CD4-positive, alpha-beta T cell treated with Interleukin-2 at 100 ng/mL for 4 hours (primary cell): ENCODE data around the gene GH2.
A peak's percentile ranks its signal among the peaks of the same experiment; 100 is the strongest.

ENCODE experiments used
- DNase-seq: peaks from one replicate; pipeline ENCODE4 v3.0.0-alpha.2; 2020; ENCODE audit warnings: low spot score

GH2 gene

DNA sequence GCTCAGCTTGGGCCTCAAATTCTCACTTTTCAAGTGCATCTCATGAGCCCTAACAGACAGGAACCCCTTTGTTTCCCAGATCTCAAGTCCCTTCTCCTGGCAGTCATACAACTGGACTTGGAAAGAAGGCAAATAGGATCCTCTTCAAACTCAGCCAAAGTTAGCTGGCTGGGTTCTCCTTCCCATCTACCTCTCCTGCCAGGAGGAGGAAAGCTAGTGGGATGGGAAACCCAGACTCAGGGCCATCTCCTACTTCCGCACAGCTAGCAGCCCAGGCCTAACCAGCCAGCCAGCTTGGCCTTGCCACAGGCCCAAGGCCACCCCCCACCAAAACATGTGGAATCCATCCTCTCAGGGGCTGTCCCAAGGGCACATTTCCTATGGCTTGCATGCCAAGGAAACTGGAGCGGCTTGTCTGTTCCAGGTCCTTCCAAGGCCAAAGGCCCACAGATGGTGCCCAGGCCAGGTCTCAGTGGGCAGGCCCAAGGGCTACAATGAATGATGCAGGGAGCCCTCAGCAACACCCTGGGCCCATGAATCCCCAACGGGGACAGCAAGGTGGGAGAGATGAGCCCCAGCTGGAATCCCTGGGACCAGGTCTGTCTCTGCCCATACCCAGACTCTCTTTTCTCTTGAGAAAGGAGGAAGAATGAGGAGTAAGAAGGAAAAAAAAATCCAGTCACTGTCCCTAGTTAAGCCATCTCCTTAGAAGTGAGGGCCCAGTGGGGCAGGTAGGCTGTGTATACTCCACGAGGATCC lies 41.0 kb downstream of the GH2 start:
- DNase-seq: no peak

DNA sequence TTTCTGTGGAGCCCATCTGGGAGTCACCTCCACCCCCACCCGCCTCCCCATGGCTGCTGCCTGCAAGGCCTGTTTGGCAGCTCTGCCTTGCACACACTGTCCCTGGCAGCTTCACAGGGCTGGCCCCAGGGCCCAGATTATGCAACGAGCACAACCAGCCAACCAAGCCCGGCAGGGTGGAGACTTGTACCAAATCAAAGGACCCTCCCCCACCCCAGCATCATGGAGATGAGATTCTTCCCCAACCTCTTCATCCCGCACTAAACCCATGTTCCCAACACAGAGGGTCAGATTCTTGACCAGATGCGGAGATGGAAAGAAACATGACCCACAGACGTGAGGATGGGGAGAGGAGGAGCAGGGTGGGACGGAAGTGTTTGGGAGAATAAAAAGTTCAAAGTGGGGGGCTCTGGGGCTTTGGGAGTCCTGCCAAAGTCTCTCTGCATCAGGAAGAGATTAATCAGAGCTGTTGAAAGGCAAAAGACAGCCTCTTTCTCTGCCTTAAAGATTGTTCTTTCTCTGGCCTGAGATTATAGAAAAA lies 43.0 kb downstream of the GH2 start:
- no peak for DNase-seq

DNA sequence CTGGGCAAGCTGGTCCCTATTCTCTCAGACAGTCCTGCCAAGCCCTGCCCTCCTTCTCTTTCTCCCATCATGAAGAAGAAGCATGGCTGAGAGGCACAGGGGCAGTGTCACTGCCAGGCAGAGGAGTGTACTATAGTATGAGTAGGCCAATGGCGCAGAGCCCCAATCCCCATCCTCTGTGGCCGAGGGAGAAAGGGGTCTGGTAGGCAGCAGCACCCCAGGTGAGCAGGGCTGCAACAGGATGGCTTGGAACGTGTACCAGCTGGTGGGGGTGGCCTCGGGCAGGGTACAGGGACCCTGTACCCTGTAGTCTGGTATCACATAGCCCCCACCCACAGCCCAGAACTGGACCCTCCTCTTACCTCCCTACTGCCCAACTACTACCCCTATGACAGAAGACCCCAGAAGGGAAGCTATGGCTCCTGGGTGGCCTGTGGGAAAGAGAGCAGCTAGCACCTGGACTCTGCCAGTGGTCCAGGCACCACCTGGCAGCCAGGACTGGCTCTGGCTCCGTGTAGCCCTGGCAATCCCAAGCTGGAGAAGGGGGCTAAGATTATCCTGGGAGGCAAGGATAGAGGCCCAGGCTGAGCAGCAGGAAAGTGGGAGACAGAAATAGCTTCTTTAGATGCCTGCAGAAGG lies 43.7 kb downstream of the GH2 start:
- no peak for DNase-seq

DNA sequence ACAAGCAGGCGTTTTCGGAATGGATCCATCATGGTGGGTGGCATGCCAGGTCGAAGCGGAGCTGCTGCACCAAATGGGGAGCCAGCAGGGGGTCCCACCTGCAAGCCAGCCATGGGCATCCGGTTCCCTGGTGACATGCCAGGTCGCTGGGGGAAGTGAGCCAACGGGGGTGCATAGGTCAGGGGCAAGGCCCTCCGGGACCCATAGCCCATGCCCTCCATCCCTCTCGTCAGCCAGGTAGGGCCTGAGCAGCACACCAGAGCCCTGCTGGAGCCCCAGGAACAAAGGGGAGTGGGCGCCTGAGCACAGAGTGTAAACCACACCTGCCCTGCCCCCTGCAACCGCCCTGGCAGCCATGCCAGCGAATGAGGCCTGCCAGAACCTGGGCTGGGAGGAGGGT lies 44.3 kb downstream of the GH2 start:
- DNase-seq: no peak

DNA sequence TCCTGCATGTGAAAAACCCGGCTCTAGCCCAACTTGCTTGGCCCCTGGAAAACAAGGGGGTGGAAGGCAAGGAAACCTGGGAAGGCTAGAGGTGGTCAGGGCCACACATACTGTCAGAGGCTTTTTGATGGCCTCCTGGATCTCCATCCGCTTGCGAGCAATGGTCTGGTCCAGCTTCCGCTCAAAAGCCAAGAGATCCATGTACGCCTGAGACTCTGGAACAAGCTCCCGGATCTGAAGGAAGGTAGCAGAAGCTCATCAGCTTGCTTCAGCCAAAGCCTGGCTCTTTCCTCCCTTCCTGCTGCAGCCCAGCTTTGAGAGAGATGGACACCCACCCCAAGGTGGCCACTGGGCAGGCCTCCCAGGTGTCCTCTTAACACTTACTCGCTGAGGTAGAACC lies 44.9 kb downstream of the GH2 start:
- no peak for DNase-seq

DNA sequence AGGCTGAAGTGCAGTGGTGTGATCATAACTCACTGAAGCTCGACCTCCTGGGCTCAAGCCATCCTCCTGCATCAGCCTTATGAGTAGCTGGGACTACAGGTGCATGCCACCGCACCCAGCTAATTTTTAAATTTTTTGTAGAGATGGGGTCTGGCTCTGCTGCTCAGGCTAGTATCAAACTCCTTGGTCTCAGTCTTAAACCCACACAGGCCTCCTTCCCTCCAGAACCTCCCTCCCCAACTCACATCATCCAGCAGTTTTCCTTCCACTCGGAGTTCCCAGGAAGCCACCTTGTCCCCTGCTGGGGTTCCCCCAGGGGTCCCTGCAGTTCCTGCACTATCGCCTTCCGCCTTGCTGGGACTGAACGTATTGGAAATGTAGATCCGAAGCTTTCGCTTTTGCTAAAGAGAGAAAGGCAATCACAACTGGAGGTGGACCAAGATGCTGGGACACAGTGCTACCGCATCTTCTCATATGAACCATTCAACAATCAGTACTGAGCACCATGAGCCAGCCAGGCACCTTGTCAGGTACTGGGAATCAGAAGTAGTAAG lies 46.5 kb downstream of the GH2 start:
- no peak for DNase-seq

DNA sequence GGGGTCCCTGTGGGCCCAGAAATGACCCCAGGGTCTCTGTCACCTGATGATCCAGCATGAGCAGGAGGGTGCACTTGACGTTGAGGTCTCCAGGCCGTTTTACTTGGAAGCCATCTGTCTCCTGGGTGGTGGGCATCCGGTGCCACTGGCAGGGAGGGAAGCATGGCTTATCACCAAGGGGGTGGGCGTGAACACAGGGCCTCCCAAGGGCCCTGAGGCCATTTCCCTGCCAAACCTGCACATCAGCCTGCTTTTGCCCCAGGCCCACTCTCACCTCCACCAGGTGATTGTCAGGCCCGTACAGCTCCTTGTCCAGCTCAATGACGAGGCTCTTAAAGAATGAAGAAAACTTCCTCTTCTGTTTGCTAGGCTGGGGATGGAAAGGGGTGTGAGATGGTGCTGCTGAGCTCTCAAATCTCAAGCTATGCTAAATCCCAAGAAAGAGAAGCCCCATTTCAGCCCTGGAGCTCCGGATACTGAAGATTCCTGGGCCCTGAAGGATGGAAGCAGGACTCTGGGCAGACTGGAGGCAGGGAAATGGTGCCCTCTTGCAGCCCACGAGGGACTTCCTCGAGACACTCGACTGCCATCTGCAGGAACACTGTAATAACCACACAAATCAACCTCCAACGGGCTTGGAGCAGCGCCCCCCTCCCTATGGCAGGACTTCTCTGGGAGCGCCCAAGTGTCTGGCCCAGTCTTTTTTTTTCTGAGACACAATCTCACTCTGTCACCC lies 47.1 kb downstream of the GH2 start:
- DNase-seq: peak; percentile 72

DNA sequence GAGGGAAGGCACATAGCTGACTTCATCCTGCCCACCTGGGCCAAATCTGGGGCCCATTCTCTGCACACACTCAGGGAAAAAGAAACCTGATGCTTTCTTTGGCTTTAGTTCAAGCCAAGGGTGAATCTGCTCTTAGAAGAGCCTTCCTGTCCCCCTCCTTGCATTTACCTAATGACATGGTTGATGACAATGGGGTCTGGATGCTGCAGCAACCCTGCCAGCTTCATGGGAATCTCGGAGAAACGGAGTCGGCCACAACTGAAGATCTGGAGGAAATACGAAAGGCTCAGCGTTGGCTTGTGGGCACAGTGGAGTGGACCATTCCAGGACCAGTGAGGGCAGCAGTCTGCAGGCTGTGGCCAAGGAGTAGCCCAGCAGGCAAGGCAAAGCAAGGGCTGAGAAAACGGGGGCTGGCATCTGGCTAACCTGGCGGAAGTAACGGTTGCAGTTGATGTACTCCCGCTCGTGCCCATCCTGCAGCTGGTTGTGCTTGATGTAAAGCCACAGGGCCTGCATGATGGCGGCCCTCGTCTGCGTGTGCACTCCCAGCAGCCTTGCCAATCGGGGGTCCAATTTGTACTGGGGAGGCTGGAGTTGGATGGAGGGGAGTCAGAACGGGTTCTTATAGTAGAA lies 47.9 kb downstream of the GH2 start:
- no peak for DNase-seq

DNA sequence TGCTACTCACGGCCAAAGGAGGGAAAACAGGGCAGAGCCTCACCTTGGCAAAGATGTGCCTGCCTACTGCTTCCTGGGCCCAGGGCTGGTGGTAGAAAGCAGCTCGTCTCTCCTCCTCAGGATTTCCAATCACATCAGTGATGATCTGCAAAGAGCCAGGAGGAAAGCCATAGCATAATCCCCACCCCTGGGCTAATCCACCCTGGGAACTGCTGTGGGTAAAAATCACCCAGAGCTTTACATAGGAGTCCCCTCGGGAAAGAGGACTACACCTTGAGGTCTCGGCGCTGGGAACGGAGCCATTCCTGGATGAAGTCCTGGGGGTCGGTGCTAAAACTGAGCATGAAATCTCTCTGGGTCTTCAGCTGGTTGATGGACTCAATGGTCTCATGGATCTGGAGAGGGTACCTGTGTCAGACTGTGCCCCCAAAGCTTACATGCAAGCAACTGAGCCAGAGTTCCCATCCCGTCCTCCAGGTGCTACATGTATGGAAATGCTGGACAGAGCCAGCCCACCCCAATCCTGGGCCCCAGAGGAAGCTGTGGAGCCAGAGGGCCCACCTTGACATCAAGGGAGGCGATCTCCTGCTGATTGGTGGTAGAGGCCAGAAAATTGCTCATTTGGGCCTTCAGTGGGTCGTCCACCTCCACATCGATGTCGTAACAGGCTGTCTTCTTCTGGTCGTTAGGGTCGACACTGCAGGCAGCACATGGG lies 48.6 kb downstream of the GH2 start:
- no peak for DNase-seq

DNA sequence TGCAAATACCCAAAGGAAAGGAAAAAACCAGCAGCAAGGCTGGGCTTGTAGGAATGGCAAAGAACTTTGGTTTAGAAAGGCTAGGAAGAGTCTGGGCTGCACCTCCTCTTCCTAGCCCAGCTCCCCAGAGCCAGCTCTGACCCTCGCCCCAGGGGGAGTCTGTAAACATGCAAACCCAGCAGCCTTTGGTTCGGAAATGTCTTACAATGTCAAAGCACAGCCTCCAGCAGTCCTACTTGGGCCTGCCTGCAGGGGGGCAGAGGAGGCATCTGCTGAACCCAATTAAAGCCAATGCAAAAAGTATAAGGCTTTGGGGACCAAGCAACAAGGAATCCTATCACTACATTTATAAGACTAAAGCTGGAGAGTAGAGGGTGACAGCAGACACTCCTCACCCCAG lies 49.3 kb downstream of the GH2 start:
- DNase-seq: no peak

DNA sequence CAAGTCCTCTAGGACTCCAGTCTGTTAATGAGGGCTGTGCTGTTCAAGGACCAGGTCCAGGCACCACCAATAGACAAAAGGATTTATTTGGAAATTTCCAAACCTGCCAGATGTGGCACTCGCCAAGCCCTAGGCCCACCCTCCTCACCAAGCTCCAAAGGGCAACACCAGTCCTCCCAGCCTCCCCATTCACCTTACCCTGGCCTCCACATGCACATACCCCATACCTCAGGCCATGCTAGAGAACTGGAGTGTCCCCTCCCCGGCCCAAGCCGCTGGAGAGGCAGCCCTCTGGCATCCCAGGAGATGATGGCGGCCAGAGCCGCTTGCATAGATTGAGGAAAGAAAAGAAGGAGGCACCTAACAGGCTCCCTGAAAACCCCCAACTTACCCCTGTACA lies 49.7 kb downstream of the GH2 start:
- DNase-seq: no peak

DNA sequence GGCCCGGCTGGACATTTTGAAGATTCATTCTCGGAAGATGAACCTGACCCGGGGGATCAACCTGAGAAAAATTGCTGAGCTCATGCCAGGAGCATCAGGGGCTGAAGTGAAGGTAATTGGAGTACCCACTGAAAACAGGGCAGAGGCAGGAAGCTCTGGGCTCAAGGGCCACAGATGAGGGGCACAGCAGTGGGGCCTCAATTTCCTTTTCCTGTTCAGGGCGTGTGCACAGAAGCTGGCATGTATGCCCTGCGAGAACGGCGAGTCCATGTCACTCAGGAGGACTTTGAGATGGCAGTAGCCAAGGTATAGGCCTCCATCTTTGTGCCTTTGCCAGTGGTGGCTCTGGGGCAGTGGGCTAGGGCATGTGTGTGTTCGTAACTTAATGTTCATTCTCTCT lies 50.2 kb downstream of the GH2 start:
- no peak for DNase-seq

DNA sequence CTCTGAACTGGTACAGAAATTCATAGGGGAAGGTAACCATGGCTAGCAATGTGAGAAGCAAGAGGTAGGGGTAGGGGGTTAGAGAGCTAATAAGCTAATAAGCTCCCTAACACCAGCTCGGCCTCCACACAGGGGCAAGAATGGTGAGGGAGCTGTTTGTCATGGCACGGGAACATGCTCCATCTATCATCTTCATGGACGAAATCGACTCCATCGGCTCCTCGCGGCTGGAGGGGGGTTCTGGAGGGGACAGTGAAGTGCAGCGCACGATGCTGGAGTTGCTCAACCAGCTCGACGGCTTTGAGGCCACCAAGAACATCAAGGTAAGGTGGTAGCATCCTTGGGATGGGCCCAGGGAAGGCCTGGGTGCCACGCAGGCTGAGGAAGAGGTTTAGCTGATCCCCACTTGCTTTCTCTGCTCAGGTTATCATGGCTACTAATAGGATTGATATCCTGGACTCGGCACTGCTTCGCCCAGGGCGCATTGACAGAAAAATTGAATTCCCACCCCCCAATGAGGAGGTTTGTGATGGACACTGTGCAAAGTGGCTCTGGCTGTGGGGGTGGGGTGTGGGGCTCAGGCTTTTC lies 50.7 kb downstream of the GH2 start:
- DNase-seq: no peak

DNA sequence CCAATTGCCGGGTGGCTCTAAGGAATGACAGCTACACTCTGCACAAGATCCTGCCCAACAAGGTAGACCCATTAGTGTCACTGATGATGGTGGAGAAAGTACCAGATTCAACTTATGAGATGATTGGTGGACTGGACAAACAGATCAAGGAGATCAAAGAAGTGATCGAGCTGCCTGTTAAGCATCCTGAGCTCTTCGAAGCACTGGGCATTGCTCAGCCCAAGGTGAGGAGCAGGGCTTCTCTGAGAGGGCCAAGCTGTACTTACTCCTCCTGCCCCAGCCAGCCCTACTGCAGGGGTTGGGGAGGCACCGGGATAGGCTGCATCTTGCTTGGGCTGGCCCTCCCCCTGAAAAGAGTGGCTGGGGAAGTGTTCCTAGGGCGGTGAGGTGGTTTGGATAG lies 51.5 kb downstream of the GH2 start:
- DNase-seq: no peak
